ENCODE results near the gene XRCC5.

Gene XRCC5

GRCh38 chr2:216164576-216164975 is 55.4 kb downstream of the XRCC5 start:
- Histone ChIP-seq H3K36me3 (peaks cover 71 to 98% (median 88%) of the 10 kb centered on the region in 3 donors), H3K4me3 (no peak overlapping the region), H3K27ac (no peak overlapping the region), H3K4me1 (no peaks in the 10 kb centered on the region), H3K27me3 (no peaks in the 10 kb centered on the region), H3K9me3 (no peaks in the 10 kb centered on the region)
- no peak for DNase-seq
- no peak for TF ChIP-seq CTCF (IDR thresholded peaks at IDR 0.05)
- intact Hi-C loops (cut with DNase I; ENCODE audit: low total_unique reads): no loop called here

- intact Hi-C loops (cut with DNase I; ENCODE audit: low total_unique reads): no loop called here
- H3K4me3 ChIP-seq: no peak overlapping the region
- TF ChIP-seq CTCF (IDR thresholded peaks at IDR 0.05): no peak
- no peaks in the 10 kb centered on the region for H3K4me1 ChIP-seq
- no peak for DNase-seq
- H3K9me3 ChIP-seq: no peaks in the 10 kb centered on the region
- no peak overlapping the region for H3K27ac ChIP-seq
- H3K36me3 ChIP-seq: peaks cover 60 to 94% (median 78%) of the 10 kb centered on the region in 3 donors
- no peaks in the 10 kb centered on the region for H3K27me3 ChIP-seq
Observed at GRCh38 chr2:216165711-216166110, 56.6 kb downstream of the XRCC5 start.

GRCh38 chr2:216169087-216169486 is 59.9 kb downstream of the XRCC5 start:
- no peaks in the 10 kb centered on the region for H3K27me3 ChIP-seq

GRCh38 chr2:216170076-216170763 is 61.1 kb downstream of the XRCC5 start:
- H3K9me3 ChIP-seq: no peaks in the 10 kb centered on the region
- intact Hi-C loops (cut with DNase I; ENCODE audit: low total_unique reads): no loop called here
- peaks cover 19 to 83% (median 47%) of the 10 kb centered on the region in 3 donors for H3K36me3 ChIP-seq
- no peak for DNase-seq
- H3K27ac ChIP-seq: no peak overlapping the region
- no peak for TF ChIP-seq CTCF (IDR thresholded peaks at IDR 0.05)
- no peaks in the 10 kb centered on the region for H3K27me3 ChIP-seq
- no peaks in the 10 kb centered on the region for H3K4me1 ChIP-seq
- no peak overlapping the region for H3K4me3 ChIP-seq

More at GRCh38 chr2:216169087-216169486, 59.9 kb downstream of the XRCC5 start:
- Histone ChIP-seq H3K9me3 (no peaks in the 10 kb centered on the region), H3K4me1 (no peaks in the 10 kb centered on the region), H3K36me3 (peaks cover 26 to 85% (median 51%) of the 10 kb centered on the region in 3 donors), H3K4me3 (no peak overlapping the region), H3K27ac (no peak overlapping the region)
- DNase-seq: no peak
- intact Hi-C loops (cut with DNase I; ENCODE audit: low total_unique reads): no loop called here
- TF ChIP-seq CTCF (IDR thresholded peaks at IDR 0.05): no peak

GRCh38 chr2:216171011-216171410 is 61.9 kb downstream of the XRCC5 start:
- H3K36me3 ChIP-seq: peaks cover 15 to 83% (median 46%) of the 10 kb centered on the region in 3 donors
- no peaks in the 10 kb centered on the region for H3K9me3 ChIP-seq
- no peak for TF ChIP-seq CTCF (IDR thresholded peaks at IDR 0.05)
- no peak overlapping the region for H3K27ac ChIP-seq
- H3K4me1 ChIP-seq: no peaks in the 10 kb centered on the region
- DNase-seq: no peak
- no peaks in the 10 kb centered on the region for H3K27me3 ChIP-seq
- intact Hi-C loops (cut with DNase I; ENCODE audit: low total_unique reads): no loop called here
- no peak overlapping the region for H3K4me3 ChIP-seq
